HCT116 (cell line): ENCODE data around the gene CDHR5.

Experiments
- CTCF ChIP-seq, 3 experiments: fragments of 200-600 bp in 1 of 3; sonication (generic) in 1 of 3; IDR thresholded peaks in 2 of 3; conservative IDR thresholded peaks in 1 of 3; 2 replicates each; pipeline ENCODE4 v1.5.1; 2012 to 2017; ENCODE audit warnings: low read depth in 2 of 3, low read length in 2 of 3, antibody characterized with exemption in 1 of 3, borderline replicate concordance in 1 of 3, control low read depth in 1 of 3, mild to moderate bottlenecking in 1 of 3, mixed read lengths in 1 of 3, mixed run types in 1 of 3, moderate library complexity in 1 of 3; ENCODE audit not compliant: insufficient read depth in 1 of 3
- EZH2 ChIP-seq: fragments of 200-600 bp; sonication (generic); IDR thresholded peaks from 2 replicates; pipeline ENCODE4 v1.6.1; 2017; ENCODE audit warnings: antibody characterized with exemption, mixed run types
- POLR2AphosphoS5 ChIP-seq: IDR thresholded peaks from 2 replicates; pipeline ENCODE4 v1.6.1; 2011; ENCODE audit warnings: mild to moderate bottlenecking, low read depth, low read length, moderate library complexity
- RAD21 ChIP-seq: IDR thresholded peaks from 2 replicates; pipeline ENCODE4 v1.6.1; 2012; ENCODE audit warnings: low read depth, mild to moderate bottlenecking
- TF ChIP-seq, protein P1 (sequence below): IDR thresholded peaks from 2 replicates; pipeline ENCODE4 v1.6.1; 2012; ENCODE audit warnings: low read depth

DNA sequence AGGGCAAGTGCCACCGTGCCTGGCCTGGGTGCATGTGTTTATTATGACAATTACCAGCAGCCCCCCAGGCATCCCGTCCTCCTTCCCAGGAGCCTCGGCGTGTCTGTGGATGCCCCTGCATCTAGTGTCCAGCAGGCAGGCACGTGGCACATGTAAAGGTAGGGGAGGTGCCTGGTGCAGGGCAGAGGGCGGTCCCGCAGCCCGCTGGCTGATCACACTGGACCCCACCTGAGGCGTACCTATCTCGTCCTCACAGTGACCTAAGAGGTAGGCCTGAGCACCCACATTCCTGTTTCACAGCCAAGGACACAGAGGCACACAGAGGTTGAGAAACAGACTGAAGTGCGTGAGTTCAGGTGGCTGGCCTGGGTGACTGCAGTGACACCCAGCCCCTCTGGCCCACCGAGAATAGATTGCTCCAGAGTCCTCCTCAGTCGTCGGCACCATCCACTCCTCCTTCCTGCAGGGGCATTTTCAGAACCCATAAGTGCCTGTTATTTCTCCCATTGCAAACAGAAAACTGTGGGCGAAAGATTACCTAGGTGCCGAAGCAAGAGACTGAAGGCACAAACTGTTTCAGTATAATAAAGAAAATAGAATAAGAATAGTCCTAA, 51.5 kb downstream of the CDHR5 start:
- TF ChIP-seq CTCF (IDR thresholded peaks at IDR 0.05 in 2 of 3, conservative IDR thresholded peaks at IDR 0.05 in 1 of 3; ENCODE audit: borderline replicate concordance in 1 of 3, insufficient read depth in 1 of 3, low read depth in 2 of 3, low read length in 2 of 3) (no peak), POLR2AphosphoS5 (no peak), RAD21 (no peak), EZH2 (no peak)
- TF ChIP-seq, protein P1, sequence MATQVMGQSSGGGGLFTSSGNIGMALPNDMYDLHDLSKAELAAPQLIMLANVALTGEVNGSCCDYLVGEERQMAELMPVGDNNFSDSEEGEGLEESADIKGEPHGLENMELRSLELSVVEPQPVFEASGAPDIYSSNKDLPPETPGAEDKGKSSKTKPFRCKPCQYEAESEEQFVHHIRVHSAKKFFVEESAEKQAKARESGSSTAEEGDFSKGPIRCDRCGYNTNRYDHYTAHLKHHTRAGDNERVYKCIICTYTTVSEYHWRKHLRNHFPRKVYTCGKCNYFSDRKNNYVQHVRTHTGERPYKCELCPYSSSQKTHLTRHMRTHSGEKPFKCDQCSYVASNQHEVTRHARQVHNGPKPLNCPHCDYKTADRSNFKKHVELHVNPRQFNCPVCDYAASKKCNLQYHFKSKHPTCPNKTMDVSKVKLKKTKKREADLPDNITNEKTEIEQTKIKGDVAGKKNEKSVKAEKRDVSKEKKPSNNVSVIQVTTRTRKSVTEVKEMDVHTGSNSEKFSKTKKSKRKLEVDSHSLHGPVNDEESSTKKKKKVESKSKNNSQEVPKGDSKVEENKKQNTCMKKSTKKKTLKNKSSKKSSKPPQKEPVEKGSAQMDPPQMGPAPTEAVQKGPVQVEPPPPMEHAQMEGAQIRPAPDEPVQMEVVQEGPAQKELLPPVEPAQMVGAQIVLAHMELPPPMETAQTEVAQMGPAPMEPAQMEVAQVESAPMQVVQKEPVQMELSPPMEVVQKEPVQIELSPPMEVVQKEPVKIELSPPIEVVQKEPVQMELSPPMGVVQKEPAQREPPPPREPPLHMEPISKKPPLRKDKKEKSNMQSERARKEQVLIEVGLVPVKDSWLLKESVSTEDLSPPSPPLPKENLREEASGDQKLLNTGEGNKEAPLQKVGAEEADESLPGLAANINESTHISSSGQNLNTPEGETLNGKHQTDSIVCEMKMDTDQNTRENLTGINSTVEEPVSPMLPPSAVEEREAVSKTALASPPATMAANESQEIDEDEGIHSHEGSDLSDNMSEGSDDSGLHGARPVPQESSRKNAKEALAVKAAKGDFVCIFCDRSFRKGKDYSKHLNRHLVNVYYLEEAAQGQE: no peak
